SH-SY5Y (cell line): Measurements from ENCODE around the gene VWF.

Experiments used
- GATA2 ChIP-seq: IDR thresholded peaks from 2 replicates; pipeline ENCODE4 v1.6.1; 2011; ENCODE audit warnings: mild to moderate bottlenecking, low read depth, low read length
- GATA3 ChIP-seq: IDR thresholded peaks from 2 replicates; pipeline ENCODE4 v1.6.1; 2011; ENCODE audit warnings: low read depth, mild to moderate bottlenecking, low read length, moderate library complexity

DNA sequence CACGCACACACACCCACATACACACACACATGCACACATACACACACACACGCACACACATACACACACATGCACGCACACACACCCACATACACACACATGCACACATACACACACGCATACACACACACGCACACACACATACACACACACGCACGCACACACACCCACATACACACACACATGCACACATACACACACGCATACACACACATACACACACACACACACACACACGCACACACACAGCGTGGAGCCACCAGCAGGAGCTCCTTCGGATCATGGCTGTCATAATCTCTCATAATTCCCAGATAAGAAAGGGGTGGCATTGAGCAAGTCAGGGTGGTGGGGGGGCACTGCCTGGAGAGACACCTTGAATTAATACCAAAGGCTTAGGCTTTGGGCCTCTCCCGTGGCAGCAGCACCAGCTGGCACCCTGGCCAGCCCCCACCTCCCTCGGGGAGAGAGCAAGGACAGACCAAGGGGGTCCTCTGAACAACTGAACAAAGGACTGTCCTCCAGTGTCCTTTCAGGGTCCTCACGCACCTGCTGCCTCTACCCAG lies 201.3 kb downstream of the VWF start:
- TF ChIP-seq GATA2 (no peak), GATA3 (no peak)
